OCI-LY1 (cell line): ENCODE results near the gene SMIM10.
"Not testable (repeated sequence)": the region's sequence is repeated elsewhere in the genome, so short reads cannot be mapped to it uniquely, and the experiment has no call there.

ENCODE experiments used
- CTCF ChIP-seq: fragments of 200-600 bp; sonication (generic), shearing (Covaris generic); IDR thresholded peaks from 2 replicates; pipeline ENCODE4 v1.5.1; 2017; ENCODE audit warnings: mild to moderate bottlenecking, antibody characterized with exemption, low read length, moderate library complexity, mixed read lengths
- EZH2 ChIP-seq: fragments of 200-600 bp; sonication (generic), shearing (Covaris generic); IDR thresholded peaks from 2 replicates; pipeline ENCODE4 v1.8.0; 2017; ENCODE audit warnings: borderline replicate concordance, mixed run types, mild to moderate bottlenecking, antibody characterized with exemption, low read length, moderate library complexity, mixed read lengths

- not testable (repeated sequence) for TF ChIP-seq CTCF, EZH2
Measured at GRCh38 chrX:135041149-135042123, 50.6 kb downstream of the SMIM10 start.
